IPS DF 19.7 (cell line): ENCODE data around the gene MIER2.
A peak's percentile ranks its signal among the peaks of the same experiment; 100 is the strongest.

Experiments
- DNase-seq: peaks from one replicate; pipeline ENCODE4 v3.0.0-alpha.2; 2013; ENCODE audit warnings: low read depth, low spot score

MIER2 gene

GRCh38 chr19:307793-308420, 36.7 kb downstream of the MIER2 start:
- DNase-seq = no peak

DNA sequence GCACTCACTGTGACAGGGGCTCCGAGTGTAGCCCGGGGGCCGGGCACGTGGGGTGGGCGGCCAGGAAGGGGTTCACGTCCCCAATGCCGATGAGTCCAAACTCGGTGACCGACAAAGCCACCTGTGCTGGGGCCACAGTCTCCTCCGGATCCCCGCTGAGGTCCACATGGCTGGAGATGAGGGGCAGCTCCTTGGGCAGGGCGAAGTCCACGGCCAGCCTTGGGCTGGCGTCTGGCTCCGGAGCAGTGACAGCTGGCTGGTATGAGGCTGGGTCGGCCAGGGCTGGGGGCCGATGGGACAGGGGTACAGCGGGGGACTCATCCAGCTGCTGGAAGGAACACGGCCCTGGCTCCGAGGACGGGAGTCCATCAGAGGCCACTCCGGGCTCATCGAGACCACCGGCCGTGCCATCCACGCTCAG, 37.5 kb downstream of the MIER2 start:
- no peak for DNase-seq

DNA sequence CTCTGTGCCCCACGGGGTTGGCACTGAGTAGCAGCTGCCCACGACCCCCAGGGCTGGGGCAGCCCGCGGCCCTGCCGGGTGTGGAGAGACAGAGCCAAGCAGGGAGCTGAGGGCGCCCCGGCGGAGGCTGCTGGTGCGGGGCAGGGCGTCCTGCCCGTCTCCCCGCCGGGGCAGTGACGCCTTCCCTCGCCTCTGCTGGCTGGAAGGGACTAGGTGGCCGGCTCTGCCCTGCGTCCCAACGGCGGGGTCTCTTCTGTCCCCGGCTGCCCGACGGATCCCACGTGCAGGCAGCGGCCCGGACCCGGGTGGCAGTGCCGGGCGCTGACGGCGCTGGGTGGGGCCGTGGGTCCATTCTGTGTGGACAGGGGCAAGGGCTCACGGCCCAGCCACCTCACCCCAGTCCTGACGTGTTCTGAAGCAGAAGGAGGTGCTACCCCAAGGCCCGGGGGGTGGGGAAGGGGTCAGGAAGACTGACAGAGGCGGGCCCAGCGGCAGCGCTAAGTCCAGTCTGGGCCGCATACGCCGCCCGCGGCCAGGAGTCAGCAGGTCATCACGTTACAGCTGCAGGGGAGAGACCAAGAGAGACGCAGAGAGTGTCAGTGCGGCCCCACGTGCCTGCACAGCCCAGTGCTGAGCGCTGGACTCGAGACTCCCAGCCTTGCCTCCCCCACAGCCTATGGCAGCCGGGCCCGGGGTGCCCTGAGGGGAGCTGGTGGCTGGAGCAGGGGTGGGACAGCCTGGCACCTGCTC, 38.3 kb downstream of the MIER2 start:
- no peak for DNase-seq

- no peak for DNase-seq
Observed at GRCh38 chr19:305240-306150, 39.1 kb downstream of the MIER2 start.

- DNase-seq = no peak
Observed at GRCh38 chr19:296476-297225, 47.9 kb downstream of the MIER2 start.

- DNase-seq = no peak
Observed at GRCh38 chr19:295687-296370, 48.8 kb downstream of the MIER2 start.

DNA sequence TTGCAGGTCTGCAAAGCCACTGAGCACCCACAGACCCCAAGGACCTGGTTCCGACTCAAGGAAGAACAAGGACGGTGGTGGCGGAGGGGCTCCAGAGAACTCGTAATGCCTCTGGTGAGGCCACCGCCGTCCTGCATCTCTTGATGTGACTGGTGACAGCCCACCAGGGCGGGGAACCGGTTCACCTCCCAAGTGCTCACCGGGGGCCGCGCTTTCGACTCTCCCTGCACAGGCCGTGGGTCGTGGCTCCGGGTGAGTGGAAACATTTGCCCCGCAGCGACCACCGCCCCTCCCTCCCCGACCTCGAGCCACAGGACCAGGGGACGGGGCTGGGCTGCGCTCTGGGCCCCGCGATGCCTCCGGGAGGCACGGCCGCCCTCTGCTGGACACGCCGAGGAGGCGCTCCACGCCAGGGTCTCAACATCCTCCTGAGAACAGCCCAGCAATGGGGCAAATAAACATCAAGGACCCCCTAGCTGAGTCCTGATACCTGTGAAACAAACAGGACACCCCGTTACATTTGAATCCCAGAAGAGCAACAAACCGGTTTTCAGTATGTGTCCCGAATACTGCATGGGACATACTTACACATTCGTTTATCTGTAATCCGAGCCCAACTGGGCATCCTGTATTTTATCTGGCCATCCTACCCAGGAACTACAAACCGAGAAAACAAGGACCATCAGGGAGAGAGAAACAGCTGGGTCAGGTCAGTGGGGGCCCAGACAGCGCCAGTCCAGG, 49.5 kb downstream of the MIER2 start:
- DNase-seq = no peak

DNA sequence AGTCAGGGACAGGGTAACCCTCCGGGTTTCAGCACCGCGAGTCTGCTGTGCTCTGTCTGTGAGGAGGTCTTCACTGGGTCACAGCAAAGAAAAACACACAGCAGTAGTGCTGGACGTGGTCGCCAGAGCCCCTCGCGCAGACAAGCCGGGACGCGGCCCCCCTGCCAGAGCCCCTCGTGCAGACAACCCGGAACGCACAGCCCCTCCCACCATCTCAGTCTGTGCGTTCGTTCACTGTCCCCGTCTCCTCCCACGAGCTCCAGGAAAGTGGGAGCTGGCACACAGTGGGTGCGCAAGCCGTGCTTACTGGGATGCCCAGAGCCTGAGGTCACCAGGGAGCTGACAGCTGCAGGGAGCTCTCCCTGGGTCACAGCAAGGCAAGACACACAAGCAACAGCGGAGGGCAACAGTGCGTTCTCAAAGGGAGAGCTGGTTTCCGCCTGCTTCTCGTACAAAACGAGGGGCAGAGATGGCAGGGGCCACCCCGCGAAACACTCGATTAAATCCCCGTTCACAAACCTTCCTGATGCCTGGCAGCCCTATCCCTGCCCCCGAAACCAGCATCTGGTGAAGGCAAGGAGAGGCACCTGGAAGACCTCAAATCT, 50.2 kb downstream of the MIER2 start:
- no peak for DNase-seq

GRCh38 chr19:293436-294110, 51.0 kb downstream of the MIER2 start:
- no peak for DNase-seq

DNA sequence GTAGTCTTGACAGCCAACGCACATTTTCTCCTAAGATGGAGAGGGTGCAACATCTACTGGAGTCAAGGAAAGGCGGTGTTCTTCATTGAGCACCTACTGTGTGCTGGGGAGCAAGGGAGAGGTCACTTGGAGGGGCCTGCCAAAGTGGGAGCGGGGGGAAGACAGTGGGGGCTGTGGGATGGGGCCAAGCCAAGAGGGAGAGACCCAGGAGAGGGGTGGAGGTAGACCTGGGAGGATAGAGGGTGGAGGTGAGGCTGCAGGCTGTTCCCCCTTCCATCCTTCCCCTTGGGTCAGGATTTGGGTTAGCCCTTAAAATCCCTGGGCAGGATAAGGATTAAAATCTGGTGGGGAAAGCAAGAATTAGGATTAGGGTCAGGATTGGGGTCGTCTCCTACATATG, 51.6 kb downstream of the MIER2 start:
- DNase-seq = no peak

DNA sequence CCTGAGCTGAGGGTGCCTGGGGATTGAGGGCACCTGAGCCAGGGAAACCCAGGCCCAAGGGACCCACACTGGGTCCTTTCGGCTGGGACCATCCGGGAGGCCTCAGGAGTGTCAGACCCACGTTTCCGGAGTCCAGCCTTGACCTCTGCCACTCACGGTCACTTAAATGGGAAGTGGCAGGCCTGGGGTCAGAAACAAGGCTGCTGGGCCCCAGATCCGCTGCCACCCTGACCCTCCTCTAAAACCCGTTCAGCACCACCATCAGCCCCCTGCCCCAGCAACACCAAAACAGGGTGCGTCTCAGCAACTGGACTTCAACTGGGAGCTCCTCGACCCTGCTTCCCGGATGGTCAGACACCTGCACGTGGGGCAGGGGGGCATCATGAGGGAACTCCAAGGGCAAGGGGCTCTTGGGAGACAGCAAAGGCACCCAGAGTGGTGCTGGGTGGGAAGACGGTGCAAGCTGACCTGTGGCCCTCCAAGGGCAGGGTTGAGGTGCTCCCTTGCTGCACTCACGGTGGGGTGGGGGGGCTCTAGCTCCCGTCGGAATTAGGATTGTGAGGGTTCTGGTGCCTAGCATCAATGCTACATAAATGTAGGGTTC, 52.2 kb downstream of the MIER2 start:
- no peak for DNase-seq

DNA sequence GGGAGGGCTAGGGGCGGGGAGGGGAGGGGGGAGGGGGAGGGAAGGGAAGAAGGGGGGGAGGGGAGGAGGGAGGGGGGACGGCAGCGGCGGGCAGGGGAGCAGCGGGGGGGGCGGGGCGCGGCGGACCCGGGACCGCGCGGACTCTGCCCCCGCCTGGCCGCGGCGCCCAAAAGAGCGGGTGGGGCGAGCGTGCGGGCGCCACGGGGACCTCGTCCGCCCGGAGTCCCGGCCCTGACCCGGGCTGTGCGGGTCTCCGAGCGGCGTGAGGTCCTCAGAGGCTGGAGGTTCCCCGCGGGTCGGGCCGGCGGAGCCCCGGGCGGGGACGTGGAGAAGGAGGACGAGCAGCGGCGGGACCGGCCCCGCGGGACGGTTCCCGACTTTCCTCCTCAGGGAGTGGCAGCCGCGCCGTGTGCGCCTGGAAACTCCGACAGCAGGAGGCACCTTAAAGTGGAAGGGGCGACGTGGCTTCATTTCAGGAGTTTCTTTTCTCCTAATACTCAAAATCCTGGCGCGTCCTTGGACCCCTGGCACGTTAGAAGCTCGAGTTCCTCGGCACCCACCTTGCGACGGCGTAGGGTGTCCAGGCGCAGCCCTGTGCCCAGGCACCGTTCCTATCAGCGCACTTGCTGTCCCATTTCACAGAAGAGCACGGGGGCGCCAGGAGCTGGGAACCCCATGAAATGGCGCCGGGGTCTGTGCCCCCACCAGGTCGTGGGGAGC, 52.9 kb downstream of the MIER2 start:
- DNase-seq = no peak

DNA sequence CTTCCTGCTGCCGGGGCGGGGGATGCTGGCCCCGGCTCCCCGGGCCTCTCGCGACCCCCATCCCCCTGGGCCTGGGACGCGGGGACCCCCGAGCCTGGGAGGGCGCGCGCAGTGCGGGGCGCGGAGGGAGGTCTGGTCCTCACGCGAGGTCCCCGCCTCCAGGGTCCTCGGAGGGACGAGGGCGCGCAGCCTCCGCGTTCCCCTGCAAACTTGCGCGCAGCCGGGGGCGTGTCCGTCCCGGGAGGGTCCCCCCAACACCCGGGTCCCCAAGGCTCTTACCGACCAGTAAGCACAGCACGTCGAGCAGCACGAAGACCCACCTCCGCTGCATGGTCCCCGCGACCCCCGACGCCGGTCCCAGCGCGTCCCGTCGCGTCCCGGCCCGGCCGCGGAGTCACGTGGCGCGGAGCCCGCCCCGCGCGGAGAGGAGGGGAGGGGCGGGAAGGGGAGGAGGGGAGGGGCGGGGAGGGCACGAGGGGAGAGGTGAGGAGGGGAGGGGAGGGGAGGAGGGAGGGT, 53.5 kb downstream of the MIER2 start, which contains the start of gene PLPP2:
TSS of gene PLPP2 (minus strand) at position 398 of the 516 bp plus-strand sequence. CDS start at position 331, 67 bp downstream.
- no peak for DNase-seq

GRCh38 chr19:290372-291005, 54.1 kb downstream of the MIER2 start:
- peak; percentile 80 for DNase-seq

GRCh38 chr19:289651-290371, 54.8 kb downstream of the MIER2 start:
- peak; percentile 85 for DNase-seq

- DNase-seq = no peak
Observed at GRCh38 chr19:288911-289310, 55.7 kb downstream of the MIER2 start.

- no peak for DNase-seq
Observed at GRCh38 chr19:287381-287871, 57.2 kb downstream of the MIER2 start.
